HepG2 (cell line): Measurements from ENCODE around the gene MLLT10. TPM values are rescaled to one million over a fixed set of nuclear protein-coding genes. Genes with fewer than 3 reads are reported as not detected.

Experiments
- CCAR2 ChIP-seq: fragments of 200-400 bp; formaldehyde crosslinking; optimal IDR thresholded peaks from 2 replicates; pipeline ENCODE3; 2018; ENCODE audit warnings: low read depth, mild to moderate bottlenecking, low read length, moderate library complexity
- E2F2 ChIP-seq: sonication (generic); formaldehyde crosslinking; IDR thresholded peaks from 2 replicates; pipeline ENCODE4 v1.4.0; 2020; ENCODE audit warnings: missing genetic modification reagents, borderline replicate concordance
- ELF3 ChIP-seq: IDR thresholded peaks from 2 replicates; pipeline ENCODE4 v1.6.1; 2016; ENCODE audit warnings: missing genetic modification reagents, missing compliant biosample characterization
- GZF1 ChIP-seq: sonication (generic); formaldehyde crosslinking; IDR thresholded peaks from 2 replicates; pipeline ENCODE4 v1.5.1; 2020; ENCODE audit warnings: mild to moderate bottlenecking, missing genetic modification reagents
- HDAC2 ChIP-seq: sonication (generic); formaldehyde crosslinking; IDR thresholded peaks from 2 replicates; pipeline ENCODE4 v1.4.0; 2020; ENCODE audit warnings: missing genetic modification reagents
- NFAT5 ChIP-seq: sonication (generic); formaldehyde crosslinking; IDR thresholded peaks from 2 replicates; pipeline ENCODE4 v1.4.0; 2020; ENCODE audit warnings: missing genetic modification reagents
- POLR2G ChIP-seq: fragments of 200-400 bp; formaldehyde crosslinking; IDR thresholded peaks from 2 replicates; pipeline ENCODE4 v1.6.1; 2018; ENCODE audit warnings: mild to moderate bottlenecking, low read depth, low read length, moderate library complexity
- RFXAP ChIP-seq: sonication (generic); formaldehyde crosslinking; IDR thresholded peaks from 2 replicates; pipeline ENCODE4 v1.4.0; 2020; ENCODE audit warnings: missing genetic modification reagents, borderline replicate concordance
- SATB2 ChIP-seq: sonication (generic); formaldehyde crosslinking; IDR thresholded peaks from 2 replicates; pipeline ENCODE4 v1.5.0; 2020; ENCODE audit warnings: missing genetic modification reagents
- SIX1 ChIP-seq: sonication (generic); formaldehyde crosslinking; IDR thresholded peaks from 2 replicates; pipeline ENCODE4 v1.4.0; 2020; ENCODE audit warnings: missing genetic modification reagents, borderline replicate concordance
- SOX6 ChIP-seq, 2 experiments: fragments of 450-650 bp in 1 of 2; sonication (generic) in 1 of 2; formaldehyde crosslinking in 1 of 2; IDR thresholded peaks; 2 replicates each; pipeline versions ENCODE4 v1.4.0 to v1.6.1; 2017 to 2020; ENCODE audit warnings: antibody characterized with exemption in 1 of 2, mild to moderate bottlenecking in 1 of 2, missing genetic modification reagents in 1 of 2
- SP2 ChIP-seq: sonication (generic); formaldehyde crosslinking; IDR thresholded peaks from 2 replicates; pipeline ENCODE4 v1.5.1; 2020; ENCODE audit warnings: mild to moderate bottlenecking, missing genetic modification reagents
- TEAD2 ChIP-seq: sonication (generic); formaldehyde crosslinking; IDR thresholded peaks from 2 replicates; pipeline ENCODE4 v1.9.0; 2021; ENCODE audit warnings: missing genetic modification reagents
- ZHX1 ChIP-seq: sonication (generic); formaldehyde crosslinking; IDR thresholded peaks from 2 replicates; pipeline ENCODE4 v1.8.1; 2022; ENCODE audit warnings: low read depth, mild to moderate bottlenecking, missing genetic modification reagents
- ZNF30 ChIP-seq: sonication (generic); formaldehyde crosslinking; IDR thresholded peaks from 2 replicates; pipeline ENCODE4 v1.5.0; 2020; ENCODE audit warnings: mild to moderate bottlenecking, missing genetic modification reagents
- ZNF691 ChIP-seq: sonication (generic); formaldehyde crosslinking; IDR thresholded peaks from 2 replicates; pipeline ENCODE4 v1.4.0; 2020; ENCODE audit warnings: missing genetic modification reagents, low read depth, mild to moderate bottlenecking, borderline replicate concordance
- ZSCAN30 ChIP-seq: sonication (generic); formaldehyde crosslinking; IDR thresholded peaks from 2 replicates; pipeline ENCODE4 v1.5.0; 2020; ENCODE audit warnings: mild to moderate bottlenecking, missing genetic modification reagents
- polyA plus RNA-seq, 8 experiments: library from polyadenylated mRNA; depleted of rRNA in 3 of 8; stranded (reverse) in 7 of 8; unstranded in 1 of 8; fragments of >200 nt; fragmentation: Illumina TruSeq in 4 of 8; extraction: Trizol in 4 of 8; gene quantifications; 2 replicates each; pipeline versions ENCODE4 v1.2.1 to v1.2.3, GENCODE V29; 2011 to 2016; ENCODE audit warnings: low read depth in 4 of 8, missing spikeins in 1 of 8, mixed read lengths in 1 of 8; ENCODE audit not compliant: insufficient read depth in 1 of 8
- total RNA-seq, 5 experiments: library from RNA; depleted of rRNA; stranded (reverse); fragments of >200 nt; fragmentation: Illumina TruSeq; extraction: Trizol; gene quantifications; 2 replicates each; pipeline ENCODE4 v1.2.3, GENCODE V29; 2016; ENCODE audit warnings: low read depth in 1 of 5

The MLLT10 gene
- total and polyA plus RNA-seq, 2 of the 13 experiments (the other 11 are each of a cell fraction or from before 2014, with no cell fraction given) = 51.3 to 84.1 TPM

- TF ChIP-seq NFAT5 (CRISPR knock-in tag) (no peak), ZNF30 (CRISPR knock-in tag) (no peak), SOX6 (IDR thresholded peaks at IDR 0.05) (no peak), SOX6 (CRISPR knock-in tag; IDR thresholded peaks at IDR 0.05) (peak; percentile 51; the same call in 1 of the 2 replicates), ZSCAN30 (CRISPR knock-in tag) (no peak), TEAD2 (CRISPR knock-in tag) (no peak), E2F2 (CRISPR knock-in tag) (no peak), GZF1 (CRISPR knock-in tag) (0 out of 2 replicates have a peak, but pooled peaks have one; percentile 9), ZNF691 (CRISPR knock-in tag) (no peak), RFXAP (CRISPR knock-in tag) (no peak), ZHX1 (no peak), CCAR2 (no peak), SP2 (no peak), SATB2 (CRISPR knock-in tag) (no peak), ELF3 (CRISPR knock-in tag) (peak; percentile 86), SIX1 (CRISPR knock-in tag) (no peak), POLR2G (no peak), HDAC2 (CRISPR knock-in tag) (no peak)
Observed at GRCh38 chr10:21570761-21571521, 36.9 kb downstream of the MLLT10 start (continued).
